Activated T-cell treated with anti-CD3 and anti-CD28 coated beads for 1 hour (primary cell): Measurements from ENCODE around the gene PLA1A.

Experiments
- DNase-seq: peaks from one replicate; pipeline ENCODE4 v3.0.0-alpha.2; 2020; ENCODE audit warnings: low read depth

PLA1A gene

GRCh38 chr3:119637679-119638477 is 40.2 kb downstream of the PLA1A start:
- DNase-seq: no peak

- no peak for DNase-seq
These were observed 42.0 kb downstream of the PLA1A start for GRCh38 chr3:119639494-119640350.

- DNase-seq: no peak
These were observed 43.7 kb downstream of the PLA1A start for GRCh38 chr3:119641416-119641815.

GRCh38 chr3:119642746-119643473 is 45.2 kb downstream of the PLA1A start:
- DNase-seq: no peak

- no peak for DNase-seq
These were observed 45.8 kb downstream of the PLA1A start for GRCh38 chr3:119643528-119643927.

- DNase-seq: no peak
These were observed 46.8 kb downstream of the PLA1A start for GRCh38 chr3:119644481-119644880.

- DNase-seq: no peak
These were observed 48.1 kb downstream of the PLA1A start for GRCh38 chr3:119645813-119646212.

- no peak for DNase-seq
These were observed 49.5 kb downstream of the PLA1A start for GRCh38 chr3:119647171-119647570.

GRCh38 chr3:119647843-119648575 is 50.3 kb downstream of the PLA1A start:
- no peak for DNase-seq

- no peak for DNase-seq
These were observed 52.1 kb downstream of the PLA1A start for GRCh38 chr3:119649761-119650160.

GRCh38 chr3:119652306-119653033 is 54.8 kb downstream of the PLA1A start:
- DNase-seq: no peak

- no peak for DNase-seq
These were observed 56.2 kb downstream of the PLA1A start for GRCh38 chr3:119653876-119654275.

GRCh38 chr3:119657887-119658702 is 60.4 kb downstream of the PLA1A start:
- DNase-seq: no peak

- no peak for DNase-seq
These were observed 61.3 kb downstream of the PLA1A start for GRCh38 chr3:119658994-119659393.

GRCh38 chr3:119659606-119660291 is 62.1 kb downstream of the PLA1A start:
- DNase-seq: no peak

GRCh38 chr3:119660474-119661440 is 63.1 kb downstream of the PLA1A start, which contains the start of gene POPDC2:
POPDC2 (minus strand) TSS chr3:119660589; CDS start chr3:119660423, 166 bp downstream.
- DNase-seq: no peak

- no peak for DNase-seq
These were observed 65.1 kb downstream of the PLA1A start for GRCh38 chr3:119662604-119663373.
